Adrenal gland (tissue), 5 donors: ENCODE data around the gene GLYATL3.

ENCODE experiments used
- CTCF ChIP-seq, 6 experiments: fragments of 450-650 bp in 4 of 6; fragments of 200-600 bp in 2 of 6; sonication (generic) in 1 of 6; IDR thresholded peaks; 1 replicate in 5 of 6; 2 replicates in 1 of 6; pipeline versions ENCODE4 v1.5.1 to v1.8.0; 2016 to 2021; ENCODE audit warnings: antibody characterized with exemption in 6 of 6, mild to moderate bottlenecking in 2 of 6, moderate library complexity in 1 of 6
- POLR2A ChIP-seq, 2 donors: fragments of 450-650 bp; IDR thresholded peaks; one replicate each; pipeline ENCODE4 v1.6.1; 2017; ENCODE audit warnings: antibody characterized with exemption in 2 of 2, mild to moderate bottlenecking in 2 of 2, moderate library complexity in 1 of 2
- donor health status: DM: no; HTN: no; CAD: no.

- no peak for TF ChIP-seq POLR2A (IDR thresholded peaks at IDR 0.05)
- no peak for TF ChIP-seq CTCF (IDR thresholded peaks at IDR 0.05)
Observed at GRCh38 chr6:49463612-49463967, 36.1 kb upstream of the GLYATL3 start.
